Activated CD4-positive, alpha-beta T cell treated with anti-CD3 and anti-CD28 coated beads for 24 hours (primary cell): ENCODE results near the gene CALML3.
"Not testable (repeated sequence)": the region's sequence is repeated elsewhere in the genome, so short reads cannot be mapped to it uniquely, and the experiment has no call there.

Experiments used
- DNase-seq, 2 donors: peaks; one replicate each; pipeline ENCODE4 v3.0.0-alpha.2; 2020; ENCODE audit warnings: low read depth in 2 of 2

CALML3 gene

GRCh38 chr10:5524641-5525560 lies at the start of gene CALML3:
Gene CALML3, plus strand, starts transcription at chr10:5524961. Its CDS starts 125 bp downstream, at chr10:5525086.
- no peak for DNase-seq

GRCh38 chr10:5475088-5475487 lies 49.7 kb upstream of the CALML3 start:
- DNase-seq, result not testable (repeated sequence)

DNA sequence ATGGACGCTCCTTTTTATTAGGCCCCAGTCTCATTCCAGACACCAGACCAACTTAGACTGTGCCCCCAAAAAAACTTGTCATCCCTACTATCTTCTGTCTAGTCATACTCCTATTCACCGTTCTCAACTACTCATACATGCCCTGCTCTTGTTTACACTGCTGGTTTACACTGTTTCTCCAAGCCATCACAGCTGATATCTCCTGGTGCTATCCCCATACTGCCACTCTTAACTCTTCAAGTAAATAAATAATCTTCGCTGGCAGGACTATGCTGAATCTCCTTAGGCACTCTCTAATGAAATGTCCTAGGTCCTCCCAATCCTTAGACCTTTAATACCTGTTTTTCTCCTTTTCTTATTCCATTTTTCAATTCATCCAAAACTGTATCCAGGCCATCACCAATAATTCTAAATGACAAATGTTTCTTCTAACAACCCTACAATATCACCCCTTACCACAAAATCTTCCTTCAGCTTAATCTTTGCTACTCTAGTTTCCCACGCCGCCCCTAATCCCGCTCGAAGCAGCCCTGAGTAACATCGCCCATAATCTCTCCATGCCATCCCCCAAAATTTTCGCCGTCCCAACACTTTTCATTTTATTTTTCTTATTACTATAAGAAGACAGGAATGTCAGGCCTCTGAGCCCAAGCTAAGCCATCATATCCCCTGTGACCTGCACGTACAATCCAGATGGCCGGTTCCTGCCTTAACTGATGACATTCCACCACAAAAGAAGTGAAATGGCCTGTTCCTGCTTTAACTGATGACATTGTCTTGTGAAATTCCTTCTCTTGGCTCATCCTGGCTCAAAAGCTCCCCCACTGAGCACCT lies 48.6 kb upstream of the CALML3 start:
- DNase-seq, result not testable (repeated sequence)

- no peak for DNase-seq
These were observed 47.7 kb upstream of the CALML3 start for GRCh38 chr10:5476918-5477525.

- DNase-seq, result no peak
These were observed 46.6 kb upstream of the CALML3 start for GRCh38 chr10:5477948-5478693.

GRCh38 chr10:5478694-5479305 lies 46.0 kb upstream of the CALML3 start:
- no peak for DNase-seq

- DNase-seq, result no peak
These were observed 45.1 kb upstream of the CALML3 start for GRCh38 chr10:5479481-5480161.

- no peak for DNase-seq
These were observed 44.4 kb upstream of the CALML3 start for GRCh38 chr10:5480162-5480941.

GRCh38 chr10:5481121-5481520 lies 43.6 kb upstream of the CALML3 start:
- DNase-seq, result no peak

DNA sequence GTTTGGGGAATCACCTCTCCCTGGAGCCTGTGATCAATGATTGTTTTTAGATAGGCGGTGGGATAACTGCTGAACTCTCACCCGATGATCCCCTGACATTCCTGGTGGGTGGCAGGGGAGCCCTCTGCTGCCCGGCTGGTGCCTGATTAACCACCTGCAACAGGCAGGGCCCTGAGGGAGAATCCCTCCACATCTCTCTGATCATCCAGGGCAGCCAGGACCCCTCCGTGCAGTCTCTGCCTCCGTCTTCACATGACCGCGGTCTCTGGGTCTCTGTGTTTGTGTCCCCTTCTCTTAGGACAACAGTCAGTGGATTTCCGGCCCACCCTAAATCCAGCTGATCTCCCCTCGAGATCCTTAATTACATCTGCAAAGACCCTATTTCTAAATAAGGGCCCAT lies 42.7 kb upstream of the CALML3 start:
- no peak for DNase-seq

GRCh38 chr10:5484205-5484604 lies 40.6 kb upstream of the CALML3 start:
- DNase-seq, result no peak

- DNase-seq, result no peak
These were observed 39.5 kb upstream of the CALML3 start for GRCh38 chr10:5485290-5485689.

DNA sequence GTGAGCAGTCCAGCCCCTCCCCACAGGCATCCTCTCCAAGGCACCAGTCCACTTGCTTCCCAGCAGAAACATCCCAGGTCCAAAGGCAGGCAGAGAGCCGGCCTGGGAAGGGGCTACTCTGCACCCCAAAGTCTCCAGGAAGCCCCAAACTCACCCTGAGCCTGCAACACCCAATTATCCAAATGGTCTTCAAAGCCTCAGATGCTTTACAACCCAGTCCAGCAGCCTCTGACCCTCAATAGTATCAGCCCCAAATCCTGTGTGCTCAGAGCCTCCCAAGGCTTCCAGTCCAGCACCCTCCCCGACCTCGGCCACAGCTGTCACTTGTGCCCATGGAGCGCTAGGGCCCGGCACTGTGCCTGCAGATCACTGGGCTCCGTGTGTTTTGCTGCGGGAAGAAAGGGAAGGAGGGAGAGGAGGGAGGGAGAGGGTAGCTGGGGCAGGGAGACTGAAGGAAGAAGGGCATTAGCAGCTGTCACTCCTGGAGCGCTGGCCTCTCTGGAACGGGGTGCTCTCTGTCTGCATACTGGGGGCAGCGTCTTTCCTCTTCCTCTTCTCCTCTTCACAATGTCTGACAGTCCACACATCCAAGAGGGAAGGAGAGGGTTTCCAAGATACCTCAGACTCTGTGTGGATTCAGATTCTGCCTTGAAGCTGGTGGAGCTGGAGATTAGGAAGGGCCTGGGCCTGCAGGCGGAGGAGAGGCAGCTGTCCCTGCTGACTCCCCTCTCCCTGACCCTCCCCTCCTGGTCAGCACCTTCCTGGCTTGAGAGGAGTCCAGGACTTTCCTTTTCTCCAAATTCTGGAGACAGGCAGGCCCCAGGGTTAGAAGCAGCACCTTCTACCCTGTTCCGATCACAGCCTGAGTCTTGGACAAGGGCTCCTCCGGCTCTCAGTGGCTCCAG lies 38.6 kb upstream of the CALML3 start:
- no peak for DNase-seq

- no peak for DNase-seq
These were observed 37.9 kb upstream of the CALML3 start for GRCh38 chr10:5486853-5487235.

GRCh38 chr10:5488272-5489161 lies 36.2 kb upstream of the CALML3 start:
- DNase-seq, result no peak

GRCh38 chr10:5490032-5490431 lies 34.7 kb upstream of the CALML3 start:
- no peak for DNase-seq

- DNase-seq, result no peak
These were observed 33.9 kb upstream of the CALML3 start for GRCh38 chr10:5490698-5491464.
